ENCODE measurements around the gene IRS1. TPM values are rescaled to one million over a fixed set of nuclear protein-coding genes. Genes with fewer than 3 reads are reported as not detected.

Gene IRS1
- total RNA-seq (10 to 100 TPM; 13.3 to 15.9 TPM), polyA plus RNA-seq (ENCODE audit: insufficient read length in 6 of 6) (10 to 100 TPM; 34.1 to 43.5 (median 35.6) TPM)
- long read RNA-seq, donor 1, full-length matches to known transcripts = 50 of 59 reads
- long read RNA-seq, donor 1, partial matches to known transcripts = 9 of 59 reads
- long read RNA-seq, donor 1, other reads (novel, unspliced or antisense) = 0 of 59 reads
- long read RNA-seq, donor 2, full-length matches to known transcripts = 53 of 53 reads
- long read RNA-seq, donor 2, partial matches to known transcripts = 0 of 53 reads
- long read RNA-seq, donor 2, other reads (novel, unspliced or antisense) = 0 of 53 reads
- long read RNA-seq, donor 3, full-length matches to known transcripts = 21 of 21 reads
- long read RNA-seq, donor 3, partial matches to known transcripts = 0 of 21 reads
- long read RNA-seq, donor 3, other reads (novel, unspliced or antisense) = 0 of 21 reads
- long read RNA-seq, donor 4, full-length matches to known transcripts = 2 of 2 reads
- long read RNA-seq, donor 4, partial matches to known transcripts = 0 of 2 reads
- long read RNA-seq, donor 4, other reads (novel, unspliced or antisense) = 0 of 2 reads
- long read RNA-seq, donor 5, full-length matches to known transcripts = 30 of 30 reads
- long read RNA-seq, donor 5, partial matches to known transcripts = 0 of 30 reads
- long read RNA-seq, donor 5, other reads (novel, unspliced or antisense) = 0 of 30 reads
- long read RNA-seq, donor 6, full-length matches to known transcripts = 28 of 28 reads
- long read RNA-seq, donor 6, partial matches to known transcripts = 0 of 28 reads
- long read RNA-seq, donor 6, other reads (novel, unspliced or antisense) = 0 of 28 reads
- long read RNA-seq, donor 7, full-length matches to known transcripts = 11 of 11 reads
- long read RNA-seq, donor 7, partial matches to known transcripts = 0 of 11 reads
- long read RNA-seq, donor 7, other reads (novel, unspliced or antisense) = 0 of 11 reads
- long read RNA-seq, donor 8, full-length matches to known transcripts = 29 of 35 reads
- long read RNA-seq, donor 8, partial matches to known transcripts = 6 of 35 reads
- long read RNA-seq, donor 8, other reads (novel, unspliced or antisense) = 0 of 35 reads
- long read RNA-seq, donor 9 = 0 reads
- long read RNA-seq, donor 10 = 0 reads
- long read RNA-seq, donor 11, full-length matches to known transcripts = 17 of 17 reads
- long read RNA-seq, donor 11, partial matches to known transcripts = 0 of 17 reads
- long read RNA-seq, donor 11, other reads (novel, unspliced or antisense) = 0 of 17 reads
- long read RNA-seq, donor 12, full-length matches to known transcripts = 32 of 32 reads
- long read RNA-seq, donor 12, partial matches to known transcripts = 0 of 32 reads
- long read RNA-seq, donor 12, other reads (novel, unspliced or antisense) = 0 of 32 reads

GRCh38 chr2:226799211-226799975 is at the start of gene IRS1:
Gene IRS1, minus strand, starts transcription at chr2:226799820. Its CDS starts 1,082 bp downstream, at chr2:226798738.
- DNase-seq (peak in 3 of 4 donors; percentile 72 to 90 (median 90)), ATAC-seq (peak; percentile 67)
- intact Hi-C loops (cut with DNase I) = loop anchor here in 1 of 2 donors (10.0 kb wide), 2 partner anchors 145 to 585 kb away; no protein-coding TSS in a partner anchor
- Histone ChIP-seq H3K27me3 (peaks cover 0 to 73% of the 10 kb centered on the region in 2 donors), H3K36me3 (no peaks in the 10 kb centered on the region), H3K4me1 (peaks cover 12 to 49% of the 10 kb centered on the region in 2 donors), H3K4me3 (peak within 1 kb of the TSS; percentile 57 to 68), H3K27ac (peak within 1 kb of the TSS; percentile 76 to 91), H3K9me3 (no peaks in the 10 kb centered on the region)
- no peak for TF ChIP-seq CTCF (IDR thresholded peaks at IDR 0.05)

GRCh38 chr2:226849349-226849748 is 49.7 kb upstream of the IRS1 start:
- no peaks in the 10 kb centered on the region for H3K27me3 ChIP-seq
- ATAC-seq = no peak
- intact Hi-C loops (cut with DNase I) = no loop called here

GRCh38 chr2:226847511-226847910 is 47.9 kb upstream of the IRS1 start:
- Histone ChIP-seq H3K9me3 (no peaks in the 10 kb centered on the region), H3K27ac (no peak overlapping the region), H3K27me3 (no peaks in the 10 kb centered on the region), H3K4me1 (no peaks in the 10 kb centered on the region), H3K36me3 (no peaks in the 10 kb centered on the region), H3K4me3 (no peak overlapping the region)
- no peak for DNase-seq
- intact Hi-C loops (cut with DNase I) = no loop called here
- TF ChIP-seq CTCF (IDR thresholded peaks at IDR 0.05) = no peak
- ATAC-seq = no peak

More at GRCh38 chr2:226849349-226849748, 49.7 kb upstream of the IRS1 start:
- no peak for DNase-seq
- H3K36me3 ChIP-seq = no peaks in the 10 kb centered on the region
- no peak overlapping the region for H3K27ac ChIP-seq
- no peaks in the 10 kb centered on the region for H3K4me1 ChIP-seq
- no peak for TF ChIP-seq CTCF (IDR thresholded peaks at IDR 0.05)
- no peak overlapping the region for H3K4me3 ChIP-seq
- no peaks in the 10 kb centered on the region for H3K9me3 ChIP-seq

GRCh38 chr2:226847090-226847489 is 47.5 kb upstream of the IRS1 start:
- DNase-seq (no peak), ATAC-seq (no peak)
- H3K36me3 ChIP-seq = no peaks in the 10 kb centered on the region
- H3K27me3 ChIP-seq = no peaks in the 10 kb centered on the region
- intact Hi-C loops (cut with DNase I) = no loop called here
- no peak overlapping the region for H3K4me3 ChIP-seq
- H3K9me3 ChIP-seq = no peaks in the 10 kb centered on the region
- no peaks in the 10 kb centered on the region for H3K4me1 ChIP-seq
- no peak for TF ChIP-seq CTCF (IDR thresholded peaks at IDR 0.05)
- no peak overlapping the region for H3K27ac ChIP-seq
